Stimulated activated CD4-positive, alpha-beta T cell treated with anti-CD3 and anti-CD28 coated beads, TNF-alpha, amount 100 ng/mL, for 48 hours (primary cell): Measurements from ENCODE around the gene RNPEP.
A peak's percentile ranks its signal among the peaks of the same experiment; 100 is the strongest.
"Not testable (repeated sequence)": the region's sequence is repeated elsewhere in the genome, so short reads cannot be mapped to it uniquely, and the experiment has no call there.

Source experiments
- DNase-seq, 3 donors: peaks; one replicate each; pipeline ENCODE4 v3.0.0-alpha.2; 2020; ENCODE audit warnings: low read depth in 3 of 3

Gene RNPEP, protein sequence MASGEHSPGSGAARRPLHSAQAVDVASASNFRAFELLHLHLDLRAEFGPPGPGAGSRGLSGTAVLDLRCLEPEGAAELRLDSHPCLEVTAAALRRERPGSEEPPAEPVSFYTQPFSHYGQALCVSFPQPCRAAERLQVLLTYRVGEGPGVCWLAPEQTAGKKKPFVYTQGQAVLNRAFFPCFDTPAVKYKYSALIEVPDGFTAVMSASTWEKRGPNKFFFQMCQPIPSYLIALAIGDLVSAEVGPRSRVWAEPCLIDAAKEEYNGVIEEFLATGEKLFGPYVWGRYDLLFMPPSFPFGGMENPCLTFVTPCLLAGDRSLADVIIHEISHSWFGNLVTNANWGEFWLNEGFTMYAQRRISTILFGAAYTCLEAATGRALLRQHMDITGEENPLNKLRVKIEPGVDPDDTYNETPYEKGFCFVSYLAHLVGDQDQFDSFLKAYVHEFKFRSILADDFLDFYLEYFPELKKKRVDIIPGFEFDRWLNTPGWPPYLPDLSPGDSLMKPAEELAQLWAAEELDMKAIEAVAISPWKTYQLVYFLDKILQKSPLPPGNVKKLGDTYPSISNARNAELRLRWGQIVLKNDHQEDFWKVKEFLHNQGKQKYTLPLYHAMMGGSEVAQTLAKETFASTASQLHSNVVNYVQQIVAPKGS

GRCh38 chr1:201982623-201983379, at the start of gene RNPEP:
RNPEP (plus strand) TSS chr1:201982648; CDS start chr1:201982667, 19 bp downstream.
- peak; percentile 23 to 48 (median 31) for DNase-seq

- DNase-seq, result no peak
These were observed 48.5 kb upstream of the RNPEP start for GRCh38 chr1:201933840-201934430.

DNA sequence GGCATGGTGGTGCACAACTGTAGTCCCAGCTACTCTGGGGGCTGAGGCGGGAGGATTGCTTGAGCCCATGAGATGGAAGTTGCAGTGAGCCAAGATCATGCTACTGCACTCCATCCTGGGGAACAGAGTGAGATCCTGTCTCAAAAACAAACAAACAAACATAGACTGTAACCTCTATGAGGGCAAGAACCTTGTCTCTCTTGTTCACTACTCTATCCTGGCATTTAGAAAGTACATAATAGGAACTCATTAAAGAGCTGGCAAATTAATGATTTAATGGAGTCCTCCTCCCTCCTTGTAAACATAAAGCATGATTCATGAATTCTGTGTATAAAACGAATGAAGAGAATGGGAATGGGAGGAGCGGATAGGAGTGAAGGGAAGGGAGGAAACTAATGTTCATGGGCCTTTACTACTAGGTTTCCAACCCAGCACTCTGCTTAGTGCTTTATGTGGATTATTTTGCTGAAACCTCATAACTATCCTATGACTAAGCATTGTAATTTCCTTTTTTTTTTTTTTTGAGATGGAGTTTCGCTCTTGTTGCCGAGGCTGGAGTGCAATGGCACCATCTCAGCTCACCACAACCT, 44.7 kb upstream of the RNPEP start:
- no peak for DNase-seq

GRCh38 chr1:201938440-201939035, 43.9 kb upstream of the RNPEP start:
- no peak for DNase-seq

- DNase-seq, result no peak
These were observed 43.3 kb upstream of the RNPEP start for GRCh38 chr1:201939148-201939547.

DNA sequence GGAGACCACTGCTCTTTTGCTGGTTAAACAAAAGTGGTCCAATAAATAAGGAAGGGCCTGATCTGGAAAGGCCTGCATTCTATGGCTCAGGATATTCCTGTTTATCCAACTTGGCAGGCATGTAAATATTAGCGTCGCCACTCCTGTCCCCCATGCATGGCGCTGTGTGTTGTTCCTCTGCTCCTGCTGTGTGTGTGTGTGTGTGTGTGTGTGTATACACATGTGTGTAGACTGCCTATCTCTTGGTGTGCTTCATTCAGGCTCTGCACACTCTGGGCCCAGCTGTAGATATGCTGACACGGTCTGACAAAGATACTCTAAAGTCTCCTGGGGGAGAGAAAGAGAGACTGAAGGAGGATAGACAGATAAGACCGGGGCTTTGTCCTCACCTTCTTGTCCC, 42.9 kb upstream of the RNPEP start:
- DNase-seq, result no peak

DNA sequence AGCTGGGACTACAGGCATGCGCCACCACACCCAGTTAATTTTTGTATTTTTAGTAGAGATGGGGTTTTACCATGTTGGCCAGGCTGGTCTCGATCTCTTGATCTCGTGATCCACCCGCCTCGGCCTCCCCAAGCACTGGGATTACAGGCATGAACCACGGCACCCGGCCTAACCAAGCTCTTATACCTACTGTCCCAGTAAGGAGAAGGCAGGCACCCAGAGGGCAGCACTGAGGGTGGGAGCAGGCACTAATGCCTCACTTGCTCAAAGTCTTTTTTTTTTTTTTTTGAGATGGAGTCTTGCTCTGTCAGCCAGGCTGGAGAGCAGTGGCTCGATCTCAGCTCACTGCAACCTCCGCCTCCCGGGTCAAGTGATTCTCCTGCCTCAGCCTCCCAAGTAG, 42.1 kb upstream of the RNPEP start:
- not testable (repeated sequence) for DNase-seq

DNA sequence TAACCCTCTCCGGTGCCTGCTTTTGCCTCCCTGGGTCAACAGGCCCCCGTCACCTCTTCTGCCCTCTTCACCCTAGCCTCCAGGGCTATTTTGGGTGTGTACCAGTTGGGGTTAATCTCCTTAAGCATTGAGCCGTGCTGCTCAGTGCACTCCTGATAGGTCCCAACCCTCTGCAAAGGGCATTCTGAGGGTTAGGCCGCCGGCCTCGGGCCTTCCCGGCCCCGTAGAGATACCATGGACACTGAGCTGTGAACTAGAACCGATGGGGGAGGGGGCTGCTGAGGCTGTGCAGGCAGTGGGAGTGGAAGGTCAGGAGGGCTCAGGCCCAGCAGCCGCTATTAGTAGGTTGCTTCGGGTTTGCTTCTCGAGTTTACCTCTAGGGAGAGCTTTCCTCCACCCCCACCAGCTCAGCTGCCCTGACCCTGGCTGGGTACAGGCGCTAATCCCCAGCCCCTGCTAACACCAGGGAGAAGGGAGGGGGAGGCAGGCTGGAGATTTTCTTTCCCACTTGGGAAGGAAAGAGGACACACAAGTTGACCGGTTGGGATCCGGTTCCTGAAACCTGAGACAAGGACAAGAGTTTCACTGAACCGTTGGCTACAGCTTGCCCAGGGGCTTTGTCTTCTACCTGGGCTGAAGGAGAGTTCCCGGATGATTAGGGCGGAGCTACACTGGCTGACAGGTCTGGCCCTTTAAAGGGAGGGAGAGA, 40.9 kb upstream of the RNPEP start:
- DNase-seq, result no peak

DNA sequence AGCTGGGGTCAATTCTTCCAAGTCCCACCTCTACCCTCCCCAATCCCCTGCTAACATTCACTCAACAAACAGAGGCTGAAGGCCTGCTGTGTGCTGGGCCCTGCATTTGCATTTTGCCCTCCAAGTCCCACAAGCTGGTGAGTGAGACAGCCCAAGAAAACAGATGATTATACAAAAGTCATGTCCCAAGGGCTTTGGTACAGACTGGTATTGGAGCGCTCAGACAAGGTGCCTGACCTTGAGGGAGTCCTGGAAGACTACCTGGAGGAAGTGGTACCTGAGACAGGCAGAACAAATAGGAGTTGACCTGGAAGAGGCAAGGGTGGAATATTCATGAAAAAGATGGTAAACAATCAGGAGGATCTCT, 40.3 kb upstream of the RNPEP start:
- no peak for DNase-seq

GRCh38 chr1:201944002-201944401, 38.4 kb upstream of the RNPEP start:
- DNase-seq, result no peak

GRCh38 chr1:201944639-201945038, 37.8 kb upstream of the RNPEP start:
- no peak for DNase-seq

DNA sequence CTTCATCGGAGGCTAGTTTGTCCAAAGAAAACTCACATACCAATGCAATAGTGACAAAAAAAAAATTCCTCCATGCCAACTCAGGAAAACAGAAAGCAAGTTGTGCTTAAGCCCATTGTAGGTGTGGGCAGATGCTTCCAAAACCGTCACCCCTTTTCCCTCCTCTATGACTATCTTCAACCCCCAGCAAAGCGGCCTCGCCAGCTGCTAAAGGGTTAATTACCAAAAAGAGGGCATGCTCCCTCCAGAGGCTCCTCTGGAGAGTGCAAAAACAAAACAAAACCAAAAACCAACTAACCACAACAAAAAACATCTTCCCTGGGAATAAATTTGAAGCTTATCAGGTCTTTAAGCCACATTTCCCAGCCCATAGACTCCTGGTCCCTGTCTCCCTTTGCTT, 37.3 kb upstream of the RNPEP start:
- DNase-seq, result no peak

GRCh38 chr1:201945863-201946223, 36.6 kb upstream of the RNPEP start:
- no peak for DNase-seq

DNA sequence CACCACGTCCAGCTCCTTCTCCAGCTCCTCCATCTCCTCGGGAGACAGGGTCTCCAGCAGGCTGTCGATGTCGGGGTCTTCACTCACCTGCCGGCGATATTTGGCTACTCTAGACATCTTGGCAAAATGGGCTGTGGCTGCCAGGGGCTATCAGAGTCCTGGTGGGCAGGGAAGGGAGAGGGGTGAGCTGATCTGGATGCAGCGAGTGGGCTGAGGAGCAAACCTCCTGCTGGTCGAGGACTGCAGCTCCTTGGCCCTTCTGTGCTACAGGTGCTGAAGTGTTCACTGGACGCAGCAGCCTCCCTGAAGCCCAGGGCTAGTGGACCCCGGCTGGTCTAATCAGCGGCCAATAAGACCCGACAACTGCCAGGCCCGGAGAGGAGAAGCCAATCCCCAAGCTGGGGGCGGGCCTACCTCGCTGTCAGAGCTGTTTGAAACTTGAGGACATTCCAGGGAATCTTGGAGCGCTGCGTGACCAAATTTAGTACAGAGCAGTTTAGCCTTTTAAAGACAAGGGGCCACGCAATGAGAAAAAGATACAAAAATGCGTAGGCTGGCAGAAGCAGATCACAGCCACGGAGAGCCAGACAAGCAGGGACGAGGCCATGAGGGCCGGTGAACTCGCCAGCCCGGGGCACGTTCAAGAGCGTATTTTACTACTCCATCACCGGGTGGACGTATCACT, 36.1 kb upstream of the RNPEP start, which contains the start of gene LMOD1:
LMOD1 (minus strand) TSS at position 325 of the 685 bp plus-strand sequence; CDS start at position 117, 208 bp downstream.
- DNase-seq, result no peak

DNA sequence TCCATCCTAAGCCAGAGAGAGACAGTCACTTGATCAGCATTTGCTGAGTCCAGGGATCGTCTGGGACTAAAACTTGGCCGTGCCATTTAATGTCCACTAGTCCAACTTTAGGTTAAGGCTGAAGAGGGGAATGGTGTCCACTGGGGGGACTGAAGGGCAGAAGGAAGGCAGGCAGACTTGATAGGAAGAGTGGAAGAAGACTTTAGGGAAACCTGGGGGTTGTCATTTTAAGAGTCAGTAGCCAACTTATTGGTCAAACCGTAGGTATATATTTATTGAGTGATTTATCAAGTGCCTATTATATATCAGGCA, 34.8 kb upstream of the RNPEP start:
- no peak for DNase-seq

DNA sequence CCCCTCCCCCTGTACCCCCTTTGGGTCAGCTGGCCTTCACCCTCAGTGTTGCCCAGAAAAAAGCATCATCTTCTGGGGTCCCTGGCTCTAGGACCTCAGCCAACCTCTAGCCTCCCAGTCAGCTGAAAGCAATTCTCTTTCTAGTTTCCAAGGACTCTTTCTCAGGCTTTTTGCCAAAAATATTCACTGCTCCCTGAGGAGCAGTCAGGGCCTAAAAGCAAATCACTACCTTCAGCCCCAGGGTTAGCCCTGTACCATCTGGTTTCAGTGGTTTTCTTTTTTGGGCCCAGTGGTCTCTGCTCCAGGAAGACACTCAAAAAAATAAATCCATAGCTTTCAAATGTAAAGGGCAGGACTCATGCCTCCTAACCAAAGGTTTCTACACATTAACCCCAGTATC, 33.0 kb upstream of the RNPEP start:
- DNase-seq, result no peak

DNA sequence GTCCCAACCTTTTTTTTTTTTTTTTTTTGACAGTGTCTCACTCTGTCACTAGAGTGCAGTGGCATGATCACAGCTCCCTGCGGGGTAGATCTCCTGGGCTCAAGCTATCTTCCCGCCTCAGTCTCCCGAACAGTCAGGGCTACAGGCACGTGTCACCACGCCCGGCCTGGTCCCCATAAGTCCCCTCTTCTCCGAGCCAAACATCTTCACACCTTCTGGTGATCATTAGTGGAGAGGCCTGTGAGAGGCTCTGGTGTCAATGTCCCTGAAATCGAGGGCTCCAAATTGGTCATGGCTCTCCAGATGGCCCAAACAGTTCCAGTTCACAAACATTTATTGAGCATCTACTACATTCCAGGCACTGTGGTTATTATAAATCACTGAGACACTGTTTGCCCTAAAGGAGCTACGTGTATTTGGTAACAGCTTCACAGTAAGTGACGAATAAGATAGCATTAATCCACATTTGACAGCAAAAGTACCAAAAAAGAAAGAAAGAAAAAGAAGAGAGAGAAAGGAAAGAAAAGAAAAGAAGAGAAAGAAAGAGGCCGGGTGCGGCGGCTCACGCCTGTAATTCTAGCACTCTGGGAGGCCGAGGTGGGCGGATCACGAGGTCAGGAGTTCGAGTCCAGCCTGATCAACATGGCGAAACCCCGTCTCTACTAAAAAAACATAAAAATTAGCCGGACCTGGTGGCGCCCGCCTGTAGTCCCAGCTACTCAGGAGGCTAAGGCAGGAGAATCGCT, 28.0 kb upstream of the RNPEP start:
- no peak for DNase-seq

DNA sequence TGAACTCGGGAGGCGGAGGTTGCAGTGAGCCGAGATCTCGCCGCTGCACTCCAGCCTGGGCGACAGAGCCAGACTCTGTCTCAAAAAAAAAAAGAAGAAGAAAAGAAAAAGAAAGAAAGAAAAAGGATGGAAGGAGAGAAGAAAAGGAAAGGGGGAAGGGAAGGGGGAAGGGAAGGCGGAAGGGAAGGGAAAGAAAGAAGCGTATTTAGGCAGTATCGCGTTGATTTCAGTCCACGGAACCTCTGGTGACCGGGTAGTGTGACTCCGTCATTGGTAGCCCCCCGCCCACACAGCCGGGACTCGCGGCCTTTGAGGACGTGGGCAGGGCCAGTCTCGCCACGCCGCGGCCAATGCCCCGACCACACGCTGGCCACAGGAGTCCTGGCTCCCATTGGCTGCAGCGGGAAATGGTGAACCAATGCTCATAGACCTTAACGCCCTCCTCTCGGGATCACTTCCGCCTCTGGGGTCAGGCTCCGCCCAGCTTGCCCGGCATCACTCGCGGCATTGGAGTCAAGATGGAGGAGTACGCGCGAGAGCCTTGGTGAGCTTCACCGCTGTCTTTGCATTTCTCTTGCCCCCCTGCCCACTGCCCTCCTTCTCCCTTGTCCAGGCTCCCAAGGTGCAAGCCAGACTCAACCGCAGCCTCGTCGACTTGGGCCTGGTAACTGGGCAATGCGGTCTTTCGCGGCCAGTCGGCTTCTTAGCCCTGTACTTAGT, 27.3 kb upstream of the RNPEP start, which contains the start of gene TIMM17A:
TIMM17A (plus strand) TSS at position 495 of the 720 bp plus-strand sequence; CDS start at position 519, 24 bp downstream.
- DNase-seq, result peak; percentile 88 to 91 (median 88)

DNA sequence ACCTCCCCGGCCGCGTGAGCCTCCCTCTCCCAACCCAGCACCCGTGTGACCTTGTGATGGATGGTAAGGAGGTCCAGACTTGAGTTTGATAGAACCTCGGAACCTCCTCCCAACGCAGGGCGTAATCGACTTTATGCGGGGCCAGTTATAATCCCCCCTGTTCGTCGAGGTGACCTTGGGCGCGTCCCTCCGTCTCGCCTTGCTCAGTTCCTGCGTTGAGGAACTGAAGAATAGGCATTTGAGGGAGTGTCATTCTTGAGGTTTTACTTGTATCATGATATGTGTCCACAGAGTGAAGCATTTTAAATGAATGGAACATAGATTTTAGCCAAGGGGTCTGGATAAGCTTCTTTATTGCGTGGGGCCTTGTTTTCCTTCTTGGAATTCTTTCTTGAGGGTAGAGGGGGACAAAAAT, 26.7 kb upstream of the RNPEP start:
- DNase-seq, result peak in 1 of 3 donors; percentile 16
